Right ventricle myocardium inferior (tissue), 1 donor: ENCODE data around the gene INSRR. TPM values are rescaled to one million over a fixed set of nuclear protein-coding genes. Genes with fewer than 3 reads are reported as not detected.
A peak's percentile ranks its signal among the peaks of the same experiment; 100 is the strongest.

Source experiments
- ATAC-seq: fragments of 200-7000 bp; cut with Tn5 transposase; one replicate; pipeline ENCODE4 v1.9.1; 2020; ENCODE audit warnings: mild to moderate bottlenecking, moderate library complexity
- DNase-seq: peaks from one replicate; pipeline ENCODE4 v3.0.0; 2021; ENCODE audit errors: missing footprints
- intact Hi-C: fragments of 100-400 bp; cut with DNase I; formaldehyde crosslinking; loops from one replicate; pipeline ENCODE4 v1.11.0; 2022
- total RNA-seq: library from RNA; stranded (reverse); fragmentation: NEBNext Ultra II Directional; extraction: Animal tissue kit (Norgen Biotek cat#: 25700); gene quantifications from one replicate; pipeline ENCODE4 v1.2.1, GENCODE V29; 2021
- donor health status: DM: no; HTN: yes; CAD: no; lungs with severe emphysema.

INSRR gene
- total RNA-seq, 1 donor from 2014 or later, result 0.46 TPM

GRCh38 chr1:156842618-156843300 is 16.2 kb downstream of the INSRR start:
- ATAC-seq (no peak), DNase-seq (no peak)
- intact Hi-C loops, result no loop called here

GRCh38 chr1:156841295-156841855 is 17.5 kb downstream of the INSRR start:
- intact Hi-C loops, result loop anchor here (2.0 kb wide), 1 partner anchor 49 kb away; no protein-coding TSS in a partner anchor
- DNase-seq, result no peak
- ATAC-seq, result no peak

GRCh38 chr1:156840898-156841279 is 18.0 kb downstream of the INSRR start:
- DNase-seq (no peak), ATAC-seq (no peak)
- intact Hi-C loops, result loop anchor here (2.0 kb wide), 1 partner anchor 50 kb away; no protein-coding TSS in a partner anchor

- no peak for ATAC-seq
- no peak for DNase-seq
- intact Hi-C loops, result loop anchor here (2.0 kb wide), 1 partner anchor 50 kb away; no protein-coding TSS in a partner anchor
These were observed 18.6 kb downstream of the INSRR start for GRCh38 chr1:156840186-156840897.

- no peak for ATAC-seq
- DNase-seq, result no peak
- intact Hi-C loops, result loop anchor here (1.0 to 5.0 kb wide), 3 partner anchors 21 to 88 kb away; partner anchors contain the start of gene NTRK1
These were observed 19.3 kb downstream of the INSRR start for GRCh38 chr1:156839426-156840109.

GRCh38 chr1:156838972-156839371 is 19.9 kb downstream of the INSRR start:
- no peak for ATAC-seq
- intact Hi-C loops, result loop anchor here (1.0 to 5.0 kb wide), 2 partner anchors 21 to 88 kb away; partner anchors contain the start of gene NTRK1
- no peak for DNase-seq

GRCh38 chr1:156836892-156837291 is 22.0 kb downstream of the INSRR start:
- ATAC-seq, result no peak
- DNase-seq, result no peak
- intact Hi-C loops, result loop anchor here (5.0 kb wide), 1 partner anchor 90 kb away; no protein-coding TSS in a partner anchor

GRCh38 chr1:156836041-156836654 is 22.8 kb downstream of the INSRR start:
- intact Hi-C loops, result loop anchor here (5.0 kb wide), 1 partner anchor 91 kb away; no protein-coding TSS in a partner anchor
- DNase-seq (no peak), ATAC-seq (no peak)

- intact Hi-C loops, result no loop called here
- DNase-seq, result no peak
- no peak for ATAC-seq
These were observed 24.6 kb downstream of the INSRR start for GRCh38 chr1:156834322-156834721.

GRCh38 chr1:156833603-156834002 is 25.3 kb downstream of the INSRR start:
- intact Hi-C loops, result no loop called here
- DNase-seq (no peak), ATAC-seq (peak; percentile 41)

- intact Hi-C loops, result no loop called here
- ATAC-seq (no peak), DNase-seq (no peak)
These were observed 26.5 kb downstream of the INSRR start for GRCh38 chr1:156832434-156832833.

- DNase-seq, result no peak
- intact Hi-C loops, result no loop called here
- ATAC-seq, result no peak
These were observed 30.4 kb downstream of the INSRR start for GRCh38 chr1:156828400-156829124.

- DNase-seq (no peak), ATAC-seq (no peak)
- intact Hi-C loops, result no loop called here
These were observed 32.3 kb downstream of the INSRR start for GRCh38 chr1:156826630-156827029.

- DNase-seq (no peak), ATAC-seq (no peak)
- intact Hi-C loops, result no loop called here
These were observed 35.6 kb downstream of the INSRR start for GRCh38 chr1:156823210-156823790.

GRCh38 chr1:156822680-156823079 is 36.2 kb downstream of the INSRR start:
- no peak for ATAC-seq
- intact Hi-C loops, result no loop called here
- no peak for DNase-seq

GRCh38 chr1:156821801-156822200 is 37.1 kb downstream of the INSRR start:
- intact Hi-C loops, result no loop called here
- ATAC-seq (no peak), DNase-seq (no peak)

- intact Hi-C loops, result no loop called here
- ATAC-seq, result peak; percentile 35
- DNase-seq, result peak; percentile 83
These were observed 42.2 kb downstream of the INSRR start, which contains the start of gene SH2D2A for GRCh38 chr1:156816561-156817328. Gene SH2D2A (minus strand): TSS chr1:156816848. CDS start chr1:156816708, 140 bp downstream.
